ENCODE measurements around the gene KLF16.

The KLF16 gene

DNA sequence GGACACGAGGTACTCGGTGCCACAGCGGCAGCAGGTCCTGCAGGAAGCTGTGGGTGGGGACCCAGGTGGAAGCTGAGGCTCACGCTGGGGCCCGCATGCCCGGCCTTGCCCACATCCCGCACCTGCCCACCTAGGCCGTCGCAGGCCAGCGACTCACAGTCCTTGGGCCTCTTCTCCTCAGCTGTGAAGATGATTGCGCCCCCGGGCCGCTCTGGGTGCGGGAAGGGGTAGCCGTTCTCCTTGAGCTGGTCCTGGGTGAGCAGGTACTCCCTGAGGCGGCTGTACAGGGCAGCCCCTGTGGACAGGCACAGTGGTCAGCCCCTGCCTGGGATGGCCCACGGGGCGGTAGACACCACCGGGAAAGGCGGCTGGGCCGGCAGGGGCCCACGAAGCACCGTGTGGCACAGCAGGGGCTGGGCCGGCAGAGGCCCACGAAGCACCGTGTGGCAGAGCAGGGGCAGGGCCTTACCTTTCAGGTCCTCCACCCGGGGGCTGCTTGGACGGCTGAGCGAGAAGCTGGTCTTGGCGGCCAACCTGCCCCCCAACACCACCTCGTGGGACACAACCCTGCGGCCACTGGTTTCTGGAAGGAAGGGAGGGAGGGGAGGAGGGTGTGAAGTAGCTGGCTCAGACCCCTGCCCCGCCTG lies 44.7 kb downstream of the KLF16 start:
- DNase-seq: no peak

DNA sequence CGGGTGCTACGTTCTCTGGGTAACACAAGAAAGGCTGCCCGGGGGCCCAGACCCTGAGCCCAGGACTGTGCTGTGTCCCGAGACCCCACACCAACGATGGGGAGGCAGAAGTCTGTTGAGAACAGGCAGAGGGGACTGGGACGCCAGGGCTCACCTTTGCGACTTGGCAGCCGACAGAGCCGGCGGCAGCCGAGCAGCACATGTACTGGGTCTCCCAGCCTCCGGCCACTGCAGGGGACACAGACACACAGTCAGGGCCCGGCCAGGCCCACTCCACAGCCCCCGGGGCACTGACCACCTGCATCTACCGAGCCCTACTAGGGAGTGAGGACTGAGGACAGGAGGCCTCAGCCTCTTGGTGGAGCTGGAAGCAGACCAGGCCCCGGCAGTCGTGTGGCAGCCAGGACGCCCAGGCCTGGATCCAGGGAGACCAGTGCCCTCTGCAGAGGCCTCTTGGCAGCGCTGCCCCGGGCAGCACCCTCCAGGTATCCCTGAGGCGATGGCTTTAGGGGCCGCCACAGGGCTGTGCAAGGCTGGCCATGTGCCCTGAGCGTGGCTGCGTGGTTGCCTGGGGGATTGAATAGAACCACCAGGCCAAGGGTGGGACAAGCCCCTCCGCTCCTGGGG lies 45.7 kb downstream of the KLF16 start:
- DNase-seq: no peak

DNA sequence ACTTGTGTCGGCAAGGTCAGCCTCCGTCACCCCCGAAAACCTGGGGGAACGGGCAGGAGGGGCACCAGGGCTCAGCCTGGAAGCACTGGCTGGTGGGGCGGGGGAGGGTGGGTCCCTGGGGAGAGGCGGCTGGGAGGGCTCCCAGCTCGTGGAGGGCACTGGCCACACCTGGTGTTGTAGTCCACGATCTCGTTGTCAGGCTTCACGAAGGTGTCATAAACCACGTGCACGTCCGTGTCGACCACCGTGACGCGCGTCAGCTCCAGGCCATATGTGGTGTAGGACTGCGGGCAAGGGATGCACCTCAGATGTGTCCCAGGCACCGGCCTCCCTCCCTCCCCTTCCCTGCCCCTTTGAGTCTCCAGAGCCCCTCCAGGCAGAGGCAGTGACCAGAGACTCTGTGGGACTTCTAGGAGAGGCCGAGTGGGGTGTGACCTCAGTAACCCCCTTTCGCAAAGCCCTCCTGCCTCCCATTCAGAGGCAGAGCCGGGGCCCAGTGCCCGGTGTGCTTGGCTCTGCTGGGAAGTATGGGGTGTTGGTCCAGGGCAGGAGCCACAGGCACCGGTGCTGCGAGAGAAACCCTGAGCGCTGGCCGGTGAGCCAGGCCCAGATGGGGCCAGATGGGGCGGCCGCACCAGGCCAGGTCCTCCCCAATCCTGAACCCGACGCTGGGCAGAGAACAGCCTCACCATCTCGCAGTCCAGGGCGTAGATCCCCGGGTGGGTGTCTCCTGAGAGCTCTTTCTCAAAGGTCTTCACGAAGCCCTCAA lies 46.7 kb downstream of the KLF16 start:
- DNase-seq: no peak

DNA sequence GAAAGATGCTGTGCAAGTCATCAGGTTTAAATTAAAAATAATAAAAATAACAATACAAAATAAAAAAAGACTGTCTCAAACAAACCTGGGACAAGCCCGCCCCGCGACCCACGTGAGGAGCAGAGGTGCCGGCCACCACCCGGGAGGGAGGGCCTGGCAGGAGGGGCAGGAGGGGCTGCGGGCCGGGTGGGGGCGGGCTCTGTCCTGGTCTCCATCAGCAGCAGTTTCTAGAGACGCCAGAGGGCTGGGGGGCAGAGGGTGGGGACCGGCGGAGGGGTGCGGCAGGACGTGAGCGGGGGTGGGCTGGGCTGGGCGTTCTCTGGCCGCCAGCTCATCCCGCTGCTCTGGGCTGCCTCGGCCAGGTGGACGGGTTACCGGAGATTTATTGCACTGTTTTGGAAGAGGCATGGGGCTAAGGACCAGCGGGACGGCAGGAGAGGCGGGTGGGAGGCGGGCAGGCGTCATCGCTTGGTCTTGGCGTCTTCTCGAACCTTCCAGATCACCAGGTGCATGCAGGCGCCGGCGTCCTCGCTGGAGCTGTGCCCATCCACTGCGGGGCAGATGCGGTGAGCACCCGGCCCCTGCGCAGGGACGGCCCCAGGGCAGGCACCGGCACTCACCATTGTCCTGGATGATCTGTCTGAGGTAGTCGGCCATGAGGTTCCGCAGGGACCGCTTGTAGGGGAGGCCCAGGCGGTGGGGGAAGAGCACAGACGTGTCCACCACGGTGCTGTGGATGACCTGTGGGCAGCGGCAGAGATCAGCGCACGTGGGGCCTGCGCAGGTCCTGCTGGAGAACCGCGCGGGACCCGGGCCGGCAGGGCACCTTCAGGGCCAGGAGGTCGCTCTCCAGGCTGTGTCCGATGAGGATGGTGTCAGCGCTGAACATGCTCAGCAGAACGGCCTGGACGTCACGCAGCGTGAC lies 47.5 kb downstream of the KLF16 start:
- no peak for DNase-seq

DNA sequence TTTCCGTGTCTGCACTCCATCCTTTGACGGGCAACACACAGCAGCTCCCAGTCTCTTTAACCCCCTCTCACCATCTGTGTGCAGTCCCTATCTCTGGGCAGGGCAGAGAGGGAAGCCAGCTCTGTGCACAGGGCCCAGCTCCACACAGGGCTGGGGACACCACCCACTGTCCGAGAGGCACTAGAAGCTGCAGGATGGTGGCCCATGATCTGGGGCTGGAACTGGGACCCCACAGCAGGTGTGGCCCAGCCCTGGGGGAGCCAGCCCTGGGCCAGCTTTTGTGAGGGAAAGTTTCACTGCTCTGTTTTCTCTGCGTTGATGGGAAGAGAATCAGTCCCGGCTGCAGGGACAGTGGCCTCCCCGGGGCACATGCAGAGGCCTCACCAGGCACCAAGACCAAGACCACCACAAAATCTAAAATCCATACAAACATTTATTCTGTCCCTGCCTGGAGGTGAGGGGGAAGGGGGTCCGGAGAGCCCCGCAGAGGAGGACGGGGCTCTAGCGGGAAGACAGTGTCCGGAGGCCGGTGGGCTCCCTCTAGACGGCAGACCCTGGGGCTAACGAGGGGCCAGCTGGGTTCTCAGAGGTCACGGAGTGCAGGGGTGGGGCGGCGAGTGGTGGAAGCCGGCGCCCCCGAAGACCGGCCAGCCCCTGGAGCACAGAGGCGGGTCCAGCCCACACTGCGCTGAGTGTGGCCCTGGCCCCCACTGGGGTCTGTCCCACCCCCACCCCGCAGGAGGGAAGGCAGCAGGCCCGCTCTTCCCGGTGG lies 48.4 kb downstream of the KLF16 start:
- DNase-seq: no peak

DNA sequence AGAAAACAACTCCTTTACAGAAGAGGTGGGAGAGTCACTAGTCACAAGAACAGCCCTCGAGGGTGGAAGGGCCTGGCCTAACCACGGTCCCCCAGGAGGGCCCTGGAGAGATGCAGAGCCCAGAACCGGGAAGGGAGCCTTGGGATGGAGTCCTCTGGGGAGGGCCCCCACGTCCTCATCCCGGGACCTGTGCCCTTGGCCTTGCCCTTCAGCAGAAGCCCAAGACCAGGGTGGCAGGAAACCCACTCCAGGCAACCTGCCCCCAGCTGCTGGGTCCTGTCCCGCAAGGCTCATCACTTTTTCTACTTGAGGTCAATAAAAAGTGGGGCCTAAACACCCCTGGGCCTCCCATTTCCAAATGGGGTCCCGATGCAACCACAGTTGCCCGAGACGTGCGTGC lies 49.0 kb downstream of the KLF16 start:
- no peak for DNase-seq

DNA sequence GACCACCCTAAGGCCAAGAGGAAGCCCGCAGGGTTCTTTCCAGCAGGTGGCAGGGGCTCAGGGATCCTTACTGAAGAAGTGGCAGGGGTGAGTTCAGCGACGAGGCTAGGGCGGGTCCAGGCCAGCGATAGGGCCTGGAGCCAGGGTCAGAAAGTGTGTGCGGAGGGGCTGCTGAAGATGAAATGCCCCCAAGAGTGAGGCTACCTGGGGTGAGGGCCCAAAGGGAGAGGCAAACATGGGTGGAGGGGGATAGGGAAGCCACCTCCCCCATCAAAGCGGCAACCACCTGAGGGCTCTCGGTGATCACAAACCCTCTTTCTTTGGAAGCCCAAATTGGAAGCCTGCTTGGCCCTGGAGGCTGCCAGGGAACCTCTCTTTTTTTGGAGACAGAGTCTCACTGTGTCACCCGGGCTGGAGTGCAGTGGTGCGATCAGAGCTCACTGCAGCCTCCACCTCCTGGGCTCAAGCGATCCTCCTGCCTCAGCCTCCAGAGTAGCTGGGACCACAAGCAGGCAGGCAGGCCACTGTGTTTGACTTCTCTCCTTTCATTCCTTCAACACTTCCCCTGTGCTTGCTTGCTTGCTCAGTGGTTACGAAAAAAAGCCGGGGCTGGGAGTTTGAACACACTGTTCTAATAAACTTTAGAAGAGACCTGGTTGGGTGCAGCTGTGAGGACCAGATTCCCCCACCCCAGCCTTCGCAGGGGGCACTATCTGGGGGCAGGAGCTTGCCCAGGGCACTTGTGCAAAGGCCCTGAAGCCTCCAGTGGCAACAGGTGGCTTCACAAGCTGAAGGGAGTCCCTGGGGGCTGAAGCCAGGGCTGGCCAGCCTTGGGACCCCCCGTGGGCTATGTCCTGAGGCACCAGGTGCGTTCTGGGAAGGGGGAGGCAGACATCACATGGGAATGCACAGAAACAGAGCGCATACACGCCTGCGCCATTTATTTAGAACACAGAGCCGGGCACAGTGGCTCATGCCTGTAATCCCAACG lies 49.9 kb downstream of the KLF16 start:
- no peak for DNase-seq

DNA sequence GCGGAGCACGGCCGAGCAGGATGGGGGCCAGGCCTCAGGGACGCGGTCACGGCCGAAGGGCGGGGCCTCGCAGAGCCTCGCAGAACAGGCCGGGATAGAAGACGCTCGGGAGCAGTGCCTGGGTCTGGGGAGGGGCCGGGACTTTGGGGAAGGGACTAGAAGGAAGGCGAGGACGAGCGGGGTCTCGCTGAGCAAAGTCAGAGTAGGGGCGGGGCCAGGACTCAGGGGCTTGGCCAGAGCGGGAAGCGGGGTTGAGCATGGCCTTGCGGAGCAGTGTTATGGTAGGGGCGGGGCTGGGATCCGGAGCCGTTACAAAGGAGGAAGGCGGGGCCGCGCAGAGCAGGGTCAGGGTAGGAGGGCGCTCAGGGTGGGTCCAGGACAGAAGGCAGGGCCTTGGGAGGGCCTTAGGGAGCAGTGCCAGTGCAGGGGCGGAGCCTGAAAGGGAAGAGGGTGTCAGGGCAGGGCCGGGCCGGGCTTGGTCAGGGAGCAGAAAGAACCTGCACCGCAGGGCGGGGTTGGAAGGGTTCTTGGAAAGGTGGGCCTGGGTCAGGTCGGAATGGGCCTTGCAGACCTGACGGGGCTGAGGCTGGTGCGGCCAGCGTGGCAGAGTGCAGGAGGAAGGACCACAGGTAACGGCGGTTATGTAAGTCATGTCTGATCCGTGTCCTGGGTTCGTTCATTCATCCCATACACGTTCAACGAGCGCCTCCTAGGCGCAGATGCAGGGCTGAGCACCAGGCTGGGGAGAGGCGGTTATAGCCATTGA lies 50.8 kb downstream of the KLF16 start:
- peak; percentile 47 for DNase-seq

DNA sequence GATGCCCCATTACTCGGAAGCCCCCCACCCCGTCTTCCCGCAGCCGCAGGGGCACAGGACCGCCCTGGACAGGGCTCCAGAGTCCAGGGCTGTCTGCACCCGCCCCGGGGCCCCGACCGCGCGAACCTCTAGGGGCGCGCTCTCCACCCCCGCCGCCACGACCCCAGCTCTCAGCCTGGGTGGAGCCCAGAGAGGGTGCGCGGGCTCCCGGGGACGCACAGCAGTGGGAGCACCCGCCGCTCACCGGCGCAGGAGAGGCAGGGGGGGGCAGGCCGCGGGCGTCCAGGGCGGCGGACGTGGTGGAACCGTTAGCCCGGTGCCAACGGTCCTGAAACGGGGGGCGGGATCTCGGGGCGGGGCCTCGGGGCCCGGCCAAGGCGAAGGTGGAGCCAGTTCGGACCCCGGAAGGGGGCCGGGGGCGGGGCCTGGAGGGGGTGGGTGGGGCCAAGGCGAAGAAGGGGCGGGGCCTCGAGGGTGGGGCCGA lies 51.4 kb downstream of the KLF16 start, which contains the start of gene ATP8B3:
Gene ATP8B3 (minus strand): TSS at position 335 of the 484 bp plus-strand sequence. CDS start 540 bp downstream, outside the sequence.
- no peak for DNase-seq

DNA sequence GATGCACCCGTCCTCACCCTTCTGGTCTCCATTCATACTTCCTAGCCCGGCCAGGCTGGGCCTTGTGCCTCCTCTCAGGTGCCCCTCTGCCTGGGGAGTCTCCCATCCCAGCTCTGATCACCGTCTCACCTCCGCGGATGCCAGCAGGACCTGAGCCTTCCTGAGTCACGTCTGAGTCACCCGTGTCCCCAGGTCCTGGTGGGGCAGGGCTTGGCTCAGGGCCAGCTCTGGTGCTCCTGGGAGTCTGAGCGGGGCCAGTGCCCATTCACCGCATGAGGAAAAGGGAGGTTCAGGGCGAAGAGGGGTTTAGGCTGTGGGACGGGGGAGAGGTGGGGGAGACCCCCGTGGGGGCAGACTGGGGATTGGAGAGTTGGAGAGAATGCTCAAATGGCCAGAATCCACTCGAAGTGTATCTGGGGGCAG lies 51.9 kb downstream of the KLF16 start:
- DNase-seq: no peak

DNA sequence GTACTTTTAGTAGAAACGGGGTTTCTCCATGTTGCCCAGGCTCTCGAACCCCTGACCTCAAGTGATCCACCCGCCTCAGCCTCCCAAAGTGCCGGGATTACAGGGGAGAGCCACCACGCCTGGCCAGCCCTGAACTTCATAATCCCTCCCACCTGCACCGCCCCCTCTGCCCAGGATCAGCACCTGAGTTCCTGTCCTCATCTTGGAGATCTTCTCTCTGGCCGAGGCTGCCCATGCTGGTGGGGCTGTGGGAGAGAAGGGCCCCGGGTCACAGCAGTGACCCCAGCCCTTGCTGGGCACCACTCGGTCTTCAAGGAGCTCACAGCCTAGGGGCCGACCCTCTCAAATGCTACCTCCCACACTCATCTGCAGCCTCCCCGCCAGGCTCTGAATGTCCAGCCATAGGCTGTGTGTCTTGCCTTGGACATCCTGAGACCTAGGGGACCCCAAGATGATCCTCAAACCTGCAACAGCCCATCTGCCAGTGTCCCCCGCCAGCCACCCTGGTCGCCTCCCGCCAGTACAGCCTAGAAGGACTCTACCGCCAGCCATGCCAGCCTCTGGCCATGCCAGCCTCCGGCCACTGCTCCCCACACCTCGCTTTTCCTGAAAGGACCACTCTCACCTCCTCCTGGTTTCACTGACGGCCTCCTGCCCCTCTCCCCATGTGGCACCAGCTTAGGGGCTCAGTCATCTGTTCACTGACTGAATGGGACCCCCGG lies 52.8 kb downstream of the KLF16 start:
- DNase-seq: no peak

DNA sequence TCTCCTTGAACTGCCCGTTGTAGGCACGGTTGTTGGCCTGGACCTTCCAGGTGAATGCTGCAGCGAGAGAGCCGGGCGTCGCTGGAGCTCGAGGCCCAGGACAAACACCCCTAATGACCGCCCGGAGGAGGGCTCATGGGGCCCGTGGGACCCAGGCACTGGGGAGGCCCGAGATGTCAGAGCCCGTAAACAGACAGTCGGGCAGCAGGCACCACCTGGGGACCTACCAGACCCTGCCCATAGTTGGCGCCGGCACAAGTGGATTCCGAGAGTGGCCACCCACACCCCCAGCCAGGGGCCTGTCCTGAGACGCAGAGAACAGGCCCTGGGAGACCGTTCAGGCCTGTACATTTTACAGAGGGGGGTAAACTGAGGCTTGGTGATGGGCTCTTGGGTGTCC lies 53.7 kb downstream of the KLF16 start:
- DNase-seq: no peak

DNA sequence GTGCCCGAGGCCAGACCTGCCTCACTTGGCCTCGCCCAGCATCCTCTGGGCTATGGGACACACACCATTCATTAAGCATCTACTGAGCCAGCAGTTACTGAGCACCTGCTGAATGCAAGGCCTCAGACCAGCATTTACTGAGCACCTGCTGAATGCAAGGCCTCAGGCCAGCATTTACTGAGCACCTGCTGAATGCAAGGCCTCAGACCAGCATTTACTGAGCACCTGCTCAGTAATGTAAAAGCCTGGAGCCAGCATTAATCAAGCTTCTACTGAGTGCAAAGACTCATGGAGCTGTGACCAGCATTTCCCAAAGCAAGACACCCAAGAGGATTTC lies 55.0 kb downstream of the KLF16 start:
- no peak for DNase-seq

DNA sequence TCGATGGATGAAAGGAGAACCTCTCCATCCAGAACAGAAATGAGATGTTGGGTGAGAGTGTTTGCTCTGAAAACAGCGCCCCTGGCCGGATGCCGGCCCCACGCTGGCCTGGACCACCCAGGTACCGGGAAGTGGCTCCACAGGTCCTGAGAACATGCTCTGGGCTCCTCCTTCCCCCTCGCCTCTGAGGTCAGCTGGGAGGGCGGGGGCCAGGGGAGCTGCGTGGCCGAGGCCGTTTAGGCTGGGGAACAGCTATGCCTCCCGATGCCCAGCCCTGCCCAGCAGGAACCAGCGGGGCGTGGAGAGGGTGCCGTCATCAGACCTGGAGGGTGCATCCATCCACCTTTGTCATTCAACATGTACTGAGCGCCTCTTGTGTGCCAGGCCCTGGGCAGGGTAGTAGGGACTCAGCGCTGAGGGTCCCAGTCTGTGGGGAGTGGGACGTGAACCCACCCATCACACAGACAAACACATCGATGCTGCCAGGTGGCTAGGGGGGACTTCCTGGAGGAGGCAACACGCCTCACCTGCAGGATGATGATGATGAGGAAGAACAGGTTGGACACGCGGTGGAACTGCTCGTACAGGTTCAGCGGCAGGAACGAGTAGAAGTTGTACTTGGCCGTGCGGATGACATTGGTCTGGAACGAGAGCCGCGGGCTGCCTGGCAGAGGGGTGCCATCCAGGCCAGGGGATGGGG lies 55.5 kb downstream of the KLF16 start:
- no peak for DNase-seq

DNA sequence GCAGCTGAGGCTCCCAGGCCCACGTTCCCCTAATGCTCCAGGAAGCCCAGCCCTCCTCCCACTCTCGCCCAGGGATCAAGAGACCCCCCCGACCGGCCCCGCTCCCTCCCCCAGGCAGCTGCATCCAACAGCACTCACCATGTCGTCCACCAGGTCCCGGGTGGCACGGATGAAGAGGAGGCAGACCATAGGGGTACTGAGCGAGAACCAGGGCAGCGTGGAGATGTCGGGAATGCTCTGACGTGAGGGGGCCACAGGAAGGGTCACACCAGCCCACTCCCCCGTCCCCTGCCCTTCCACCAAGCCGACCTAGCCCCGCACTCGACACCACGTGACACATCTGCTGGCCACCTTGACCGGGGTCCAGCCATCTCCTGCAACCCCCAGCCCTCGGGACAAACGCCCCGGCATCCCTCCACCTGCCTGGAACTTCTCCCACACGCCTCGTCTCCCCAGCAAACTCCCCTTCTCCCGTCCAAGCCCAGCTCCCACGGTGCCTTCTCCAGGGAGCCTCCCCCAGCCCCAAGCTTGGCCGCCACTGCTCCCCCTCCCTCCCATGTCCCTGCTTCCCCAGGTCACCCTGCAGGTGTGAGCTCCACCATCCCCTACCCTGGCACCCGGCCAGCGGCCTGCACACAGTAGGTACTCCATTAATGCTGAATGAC lies 56.2 kb downstream of the KLF16 start:
- no peak for DNase-seq

DNA sequence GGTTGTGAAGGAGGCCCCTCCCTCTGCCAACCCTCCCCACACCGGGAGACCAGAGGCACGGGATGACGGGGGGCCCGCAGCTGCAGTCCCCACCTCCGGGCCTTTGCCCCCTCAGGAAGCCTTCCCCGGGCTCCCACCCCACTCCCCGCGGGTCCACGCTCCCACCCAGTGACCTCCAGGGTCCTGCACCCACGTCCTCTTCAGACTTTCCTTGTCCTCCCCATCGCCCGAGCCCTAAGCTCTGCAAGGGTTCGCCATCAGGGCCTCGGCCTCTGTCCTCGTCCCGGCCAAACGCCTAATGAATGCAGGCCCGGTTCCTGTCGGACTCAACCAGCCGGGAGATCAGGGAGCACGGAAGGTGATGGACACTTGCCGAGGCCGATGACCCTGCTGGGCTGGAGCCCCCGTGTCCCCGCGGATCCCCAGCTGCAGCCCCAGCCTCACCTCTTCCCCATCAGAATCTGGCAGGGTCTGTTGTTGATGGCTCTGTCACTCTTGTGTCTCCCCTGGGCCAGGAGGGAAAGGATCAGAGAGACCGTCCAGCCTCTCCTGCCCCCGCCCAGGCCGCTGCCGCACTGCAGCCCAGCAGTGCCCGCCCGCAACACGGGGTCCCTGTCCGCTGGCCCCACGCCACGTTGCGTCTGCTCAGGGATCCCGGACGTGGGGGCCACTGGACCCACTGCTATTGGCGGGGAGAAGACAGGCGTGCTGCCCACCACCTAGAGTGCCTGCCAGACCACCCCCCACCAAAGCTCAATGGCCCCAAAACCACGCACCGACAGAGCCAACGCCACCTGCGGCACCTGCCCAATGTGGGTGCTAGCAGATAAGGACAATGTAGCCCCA lies 57.0 kb downstream of the KLF16 start:
- DNase-seq: no peak
